HEK293 (cell line): ENCODE data around the gene TPRN.

Experiments
- CTCF ChIA-PET: fragments of 350-600 bp; formaldehyde crosslinking; extraction: SDS; loops from one replicate; lab custom pipeline; 2021; ENCODE audit warnings: antibody characterized with exemption; lab: Yijun Ruan, JAX
- POLR2A ChIA-PET: fragments of 300-600 bp; formaldehyde crosslinking; extraction: SDS; loops from one replicate; lab custom pipeline; 2020; ENCODE audit warnings: antibody characterized with exemption, inconsistent platforms; lab: Yijun Ruan, JAX
- H3K27ac ChIP-seq: fragments of 200-500 bp; sonication (Bioruptor generic); 2 replicates; pipeline ENCODE4 v1.5.1; 2014; ENCODE audit warnings: low read depth, low read length, control low read depth, inconsistent platforms; ENCODE audit errors: extremely low read depth
- H3K36me3 ChIP-seq, 2 experiments: fragments of 200-500 bp in 1 of 2; sonication (Bioruptor generic) in 1 of 2; 1 replicate in 1 of 2; 2 replicates in 1 of 2; pipeline ENCODE4 v1.5.1; 2014 to 2017; ENCODE audit warnings: inconsistent platforms in 2 of 2, low read length in 2 of 2; ENCODE audit not compliant: control insufficient read depth in 2 of 2, insufficient read depth in 1 of 2
- H3K4me1 ChIP-seq: fragments of 200-500 bp; sonication (Bioruptor generic); 2 replicates; pipeline ENCODE4 v1.5.1; 2014; ENCODE audit warnings: mild to moderate bottlenecking, low read length, inconsistent platforms; ENCODE audit not compliant: control insufficient read depth, insufficient read depth
- H3K4me3 ChIP-seq: 2 replicates; pipeline ENCODE4 v1.5.1; 2011; ENCODE audit warnings: low read depth, mild to moderate bottlenecking, control low read depth, low read length, moderate library complexity
- H3K9me3 ChIP-seq: fragments of 200-500 bp; sonication (Bioruptor generic); 2 replicates; pipeline ENCODE4 v1.5.1; 2014; ENCODE audit warnings: low read depth, low read length, inconsistent platforms; ENCODE audit not compliant: control insufficient read depth, insufficient read depth
- EGR2 ChIP-seq: fragments of 450-650 bp; formaldehyde crosslinking; IDR thresholded peaks from 2 replicates; pipeline ENCODE4 v1.5.1; 2016; ENCODE audit warnings: low read depth, missing biosample characterization, missing genetic modification characterization
- GLI2 ChIP-seq: fragments of 450-650 bp; formaldehyde crosslinking; IDR thresholded peaks from 2 replicates; pipeline ENCODE4; 2017; ENCODE audit warnings: missing biosample characterization, missing genetic modification characterization, low read depth, borderline replicate concordance
- GLIS2 ChIP-seq: fragments of 450-650 bp; formaldehyde crosslinking; IDR thresholded peaks from 2 replicates; pipeline ENCODE4 v1.5.1; 2016; ENCODE audit warnings: missing biosample characterization, missing genetic modification characterization
- HOXC10 ChIP-seq: sonication (generic); formaldehyde crosslinking; IDR thresholded peaks from 2 replicates; pipeline ENCODE4 v1.8.1; 2023; ENCODE audit warnings: mild to moderate bottlenecking, missing genetic modification reagents
- SALL2 ChIP-seq: fragments of 450-650 bp; formaldehyde crosslinking; IDR thresholded peaks from 2 replicates; pipeline ENCODE4 v1.5.0; 2017; ENCODE audit warnings: missing biosample characterization, mild to moderate bottlenecking, missing genetic modification characterization, borderline replicate concordance
- SP7 ChIP-seq: fragments of 450-650 bp; formaldehyde crosslinking; IDR thresholded peaks from 2 replicates; pipeline ENCODE4 v1.5.1; 2016; ENCODE audit warnings: missing biosample characterization, missing genetic modification characterization
- ZBTB8A ChIP-seq: fragments of 450-650 bp; formaldehyde crosslinking; IDR thresholded peaks from 2 replicates; pipeline ENCODE4 v1.5.1; 2016; ENCODE audit warnings: missing biosample characterization, missing genetic modification characterization
- ZFP37 ChIP-seq: fragments of 450-650 bp; formaldehyde crosslinking; IDR thresholded peaks from 2 replicates; pipeline ENCODE4 v1.5.1; 2016; ENCODE audit warnings: missing biosample characterization, missing genetic modification characterization
- ZNF175 ChIP-seq: fragments of 450-650 bp; formaldehyde crosslinking; IDR thresholded peaks from 2 replicates; pipeline ENCODE4 v1.5.1; 2016; ENCODE audit warnings: missing biosample characterization, missing genetic modification characterization
- ZNF302 ChIP-seq: fragments of 450-650 bp; formaldehyde crosslinking; IDR thresholded peaks from 2 replicates; pipeline ENCODE4 v1.5.1; 2016; ENCODE audit warnings: missing biosample characterization, missing genetic modification characterization, low read depth
- ZNF433 ChIP-seq: fragments of 450-650 bp; formaldehyde crosslinking; IDR thresholded peaks from 2 replicates; pipeline ENCODE4 v1.5.1; 2016; ENCODE audit warnings: missing biosample characterization, missing genetic modification characterization, low read depth
- ZNF48 ChIP-seq: fragments of 450-650 bp; formaldehyde crosslinking; IDR thresholded peaks from 2 replicates; pipeline ENCODE4 v1.5.1; 2016; ENCODE audit warnings: missing biosample characterization, missing genetic modification characterization
- ZNF544 ChIP-seq: fragments of 450-650 bp; formaldehyde crosslinking; IDR thresholded peaks from 2 replicates; pipeline ENCODE4 v1.5.0; 2017; ENCODE audit warnings: missing biosample characterization, missing genetic modification characterization
- ZNF548 ChIP-seq: fragments of 450-650 bp; formaldehyde crosslinking; IDR thresholded peaks from 2 replicates; pipeline ENCODE4 v1.5.1; 2016; ENCODE audit warnings: missing biosample characterization, missing genetic modification characterization
- ZNF585B ChIP-seq: fragments of 450-650 bp; formaldehyde crosslinking; IDR thresholded peaks from 2 replicates; pipeline ENCODE4 v1.5.1; 2016; ENCODE audit warnings: missing biosample characterization, missing genetic modification characterization
- ZNF610 ChIP-seq: fragments of 450-650 bp; formaldehyde crosslinking; IDR thresholded peaks from 2 replicates; pipeline ENCODE4 v1.5.1; 2016; ENCODE audit warnings: missing biosample characterization, missing genetic modification characterization, borderline replicate concordance
- ZNF624 ChIP-seq: fragments of 450-650 bp; formaldehyde crosslinking; IDR thresholded peaks from 2 replicates; pipeline ENCODE4 v1.5.1; 2017; ENCODE audit warnings: missing biosample characterization, missing genetic modification characterization
- ZNF837 ChIP-seq: fragments of 450-650 bp; formaldehyde crosslinking; IDR thresholded peaks from 2 replicates; pipeline ENCODE4 v1.5.1; 2016; ENCODE audit warnings: missing biosample characterization, missing genetic modification characterization
- TF ChIP-seq, protein P1 (sequence below): fragments of 450-650 bp; formaldehyde crosslinking; IDR thresholded peaks from 2 replicates; pipeline ENCODE4 v1.5.1; 2016; ENCODE audit warnings: missing biosample characterization, missing genetic modification characterization
- TF ChIP-seq, protein P2 (sequence below): fragments of 450-650 bp; formaldehyde crosslinking; IDR thresholded peaks from 2 replicates; pipeline ENCODE4 v1.5.1; 2016; ENCODE audit warnings: missing biosample characterization, missing genetic modification characterization

Gene TPRN

DNA sequence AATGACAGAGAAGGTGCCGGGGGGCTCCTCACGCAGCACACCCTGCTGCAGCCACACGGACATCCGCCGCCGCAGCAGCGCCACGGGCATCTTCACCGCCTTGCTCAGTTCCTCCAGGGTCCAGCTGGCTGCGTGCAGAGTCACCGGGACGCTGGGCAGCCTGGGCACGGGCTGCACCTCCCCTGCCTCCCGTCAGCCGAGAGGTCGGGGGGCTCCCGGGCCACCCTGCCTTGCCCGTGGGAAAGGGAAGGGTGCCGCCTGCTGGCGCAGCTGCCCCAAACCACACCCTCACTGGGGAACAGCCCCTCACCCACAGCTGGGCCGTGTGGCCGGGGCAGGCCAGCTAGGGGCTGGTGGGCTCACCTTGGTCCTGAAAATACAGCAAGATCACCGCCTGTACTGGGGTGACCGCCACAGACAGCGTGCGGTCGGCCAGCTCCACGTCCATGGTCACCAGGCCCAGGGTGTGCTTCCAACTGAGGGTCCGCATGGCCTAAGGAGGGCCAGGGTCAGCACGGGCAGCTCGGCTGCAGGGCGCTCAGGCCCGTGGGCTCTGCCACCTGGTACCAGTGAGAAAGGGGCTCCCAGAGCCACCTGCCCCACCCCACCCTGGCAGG lies 25.1 kb downstream of the TPRN start:
- TF ChIP-seq GLIS2 (tag by site-specific recombination) (no peak), ZNF610 (no peak), HOXC10 (0 out of 2 replicates have a peak, but pooled peaks have one; percentile 28), ZNF548 (no peak), ZNF544 (tag by site-specific recombination) (no peak), ZNF585B (tag by site-specific recombination) (no peak), EGR2 (tag by site-specific recombination) (no peak), ZNF48 (no peak)
- TF ChIP-seq, all 188 proteins: peak for 1
- H3K4me1 ChIP-seq, result no peaks in the 10 kb centered on the region
- no peak overlapping the region for H3K4me3 ChIP-seq
- CTCF ChIA-PET, result interaction anchor here (1.1 to 3.1 kb wide), 4 partner anchors 20 to 61 kb away, joined by 4 to 12 read pairs (median 6); no protein-coding TSS in a partner anchor
- POLR2A ChIA-PET, result interaction anchor here (0.8 to 3.1 kb wide), 6 partner anchors 8 to 69 kb away, joined by 3 to 20 read pairs (median 6); partner anchors contain the start of genes ANAPC2 and SSNA1
- H3K27ac ChIP-seq, result no peak overlapping the region
- no peaks in the 10 kb centered on the region for H3K9me3 ChIP-seq
- H3K36me3 ChIP-seq, result peaks cover 0 to 35% of the 10 kb centered on the region in 2 experiments; a peak in 2 of 3 replicates

- ChIA-PET POLR2A (interaction anchor here (0.8 to 7.4 kb wide), 7 partner anchors 15 to 127 kb away, joined by 3 to 53 read pairs (median 6); partner anchors contain the start of genes ANAPC2, NRARP and SSNA1), CTCF (interaction anchor here (1.1 to 3.1 kb wide), 2 partner anchors 56 to 62 kb away, joined by 8 to 12 read pairs; no protein-coding TSS in a partner anchor)
- Histone ChIP-seq H3K36me3 (peaks cover 0 to 29% of the 10 kb centered on the region in 2 experiments; a peak in 2 of 3 replicates), H3K27ac (no peak overlapping the region)
- TF ChIP-seq ZNF624 (tag by site-specific recombination), result no peak
- no peak for TF ChIP-seq ZNF175 (tag by site-specific recombination)
- TF ChIP-seq ZNF837 (tag by site-specific recombination), result no peak
- TF ChIP-seq SALL2 (tag by site-specific recombination), result no peak
- no peak for TF ChIP-seq SP7 (tag by site-specific recombination)
- TF ChIP-seq, all 188 proteins: peak for 0
- Histone ChIP-seq H3K4me1 (no peaks in the 10 kb centered on the region), H3K4me3 (no peak overlapping the region), H3K9me3 (no peaks in the 10 kb centered on the region)
These were observed 25.7 kb downstream of the TPRN start for GRCh38 chr9:137174722-137175293.

DNA sequence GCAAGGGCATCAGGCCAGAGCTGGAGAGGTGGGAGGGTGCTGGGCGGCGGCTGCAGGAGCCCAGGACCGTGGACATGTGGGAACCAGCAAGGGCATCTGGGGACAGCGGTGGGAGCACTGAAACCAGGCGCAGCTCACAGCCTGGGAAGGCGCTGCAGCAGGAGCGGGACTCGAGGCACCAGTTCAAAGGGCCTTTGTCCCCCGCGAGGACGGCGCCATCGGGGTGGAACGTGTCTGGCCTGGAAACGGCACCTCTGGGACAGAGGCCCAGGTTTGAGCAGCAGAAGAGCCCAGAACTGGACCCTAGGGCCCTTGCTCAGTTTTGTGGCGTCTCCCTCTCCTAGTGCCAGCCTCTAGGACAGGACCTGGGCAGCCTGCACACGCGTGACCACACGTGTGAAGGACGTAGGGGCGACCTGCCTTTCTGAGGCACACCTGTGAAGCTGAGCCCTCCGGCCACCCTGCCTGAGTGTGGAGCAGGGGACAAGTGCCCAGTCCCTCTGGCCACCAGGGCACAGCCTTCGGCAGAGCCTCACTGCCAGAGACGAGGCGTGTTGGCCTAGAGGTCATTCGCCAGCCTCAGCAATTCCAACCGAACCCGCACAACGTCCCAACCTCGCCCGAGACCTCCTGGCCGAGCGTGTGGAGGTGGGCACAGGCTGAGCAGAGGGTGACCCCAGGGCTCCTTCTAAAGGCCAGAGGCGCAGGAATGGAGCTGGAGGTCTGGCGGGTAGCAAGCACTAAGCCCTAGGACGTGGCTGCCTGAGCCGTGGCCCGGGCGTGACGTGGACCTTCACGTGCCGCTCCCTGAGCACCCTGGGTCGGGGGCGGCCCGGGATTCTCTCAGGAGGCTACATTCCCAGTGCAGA lies 26.5 kb downstream of the TPRN start:
- Histone ChIP-seq H3K36me3 (peaks cover 0 to 21% of the 10 kb centered on the region in 2 experiments; a peak in 1 of 3 replicates), H3K27ac (no peak overlapping the region), H3K9me3 (no peaks in the 10 kb centered on the region), H3K4me3 (no peak overlapping the region), H3K4me1 (no peaks in the 10 kb centered on the region; the same call in 1 of the 2 replicates)
- POLR2A ChIA-PET, result interaction anchor here (0.6 to 7.4 kb wide), 6 partner anchors 12 to 128 kb away, joined by 3 to 53 read pairs (median 6); partner anchors contain the start of genes ANAPC2, NRARP and SSNA1
- CTCF ChIA-PET, result interaction anchor here (0.8 to 1.1 kb wide), 2 partner anchors 55 to 63 kb away, joined by 3 to 8 read pairs; no protein-coding TSS in a partner anchor
- TF ChIP-seq ZFP37 (tag by site-specific recombination), result no peak
- TF ChIP-seq, protein P1, sequence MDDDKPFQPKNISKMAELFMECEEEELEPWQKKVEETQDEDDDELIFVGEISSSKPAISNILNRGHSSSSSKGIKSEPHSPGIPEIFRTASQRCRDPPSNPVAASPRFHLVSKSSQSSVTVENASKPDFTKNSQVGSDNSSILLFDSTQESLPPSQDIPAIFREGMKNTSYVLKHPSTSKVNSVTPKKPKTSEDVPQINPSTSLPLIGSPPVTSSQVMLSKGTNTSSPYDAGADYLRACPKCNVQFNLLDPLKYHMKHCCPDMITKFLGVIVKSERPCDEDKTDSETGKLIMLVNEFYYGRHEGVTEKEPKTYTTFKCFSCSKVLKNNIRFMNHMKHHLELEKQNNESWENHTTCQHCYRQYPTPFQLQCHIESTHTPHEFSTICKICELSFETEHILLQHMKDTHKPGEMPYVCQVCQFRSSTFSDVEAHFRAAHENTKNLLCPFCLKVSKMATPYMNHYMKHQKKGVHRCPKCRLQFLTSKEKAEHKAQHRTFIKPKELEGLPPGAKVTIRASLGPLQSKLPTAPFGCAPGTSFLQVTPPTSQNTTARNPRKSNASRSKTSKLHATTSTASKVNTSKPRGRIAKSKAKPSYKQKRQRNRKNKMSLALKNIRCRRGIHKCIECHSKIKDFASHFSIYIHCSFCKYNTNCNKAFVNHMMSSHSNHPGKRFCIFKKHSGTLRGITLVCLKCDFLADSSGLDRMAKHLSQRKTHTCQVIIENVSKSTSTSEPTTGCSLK, result no peak
- no peak for TF ChIP-seq GLI2
- TF ChIP-seq, protein P2, sequence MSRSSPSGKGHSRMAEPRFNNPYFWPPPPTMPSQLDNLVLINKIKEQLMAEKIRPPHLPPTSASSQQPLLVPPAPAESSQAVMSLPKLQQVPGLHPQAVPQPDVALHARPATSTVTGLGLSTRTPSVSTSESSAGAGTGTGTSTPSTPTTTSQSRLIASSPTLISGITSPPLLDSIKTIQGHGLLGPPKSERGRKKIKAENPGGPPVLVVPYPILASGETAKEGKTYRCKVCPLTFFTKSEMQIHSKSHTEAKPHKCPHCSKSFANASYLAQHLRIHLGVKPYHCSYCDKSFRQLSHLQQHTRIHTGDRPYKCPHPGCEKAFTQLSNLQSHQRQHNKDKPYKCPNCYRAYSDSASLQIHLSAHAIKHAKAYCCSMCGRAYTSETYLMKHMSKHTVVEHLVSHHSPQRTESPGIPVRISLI (tag by site-specific recombination), result no peak
- no peak for TF ChIP-seq ZBTB8A
- TF ChIP-seq ZNF302 (tag by site-specific recombination), result no peak
- no peak for TF ChIP-seq ZNF433 (tag by site-specific recombination)
